ENCODE measurements around the gene KRTAP13-4. TPM values are rescaled to one million over a fixed set of nuclear protein-coding genes. Genes with fewer than 3 reads are reported as not detected.

The KRTAP13-4 gene
- total and polyA plus RNA-seq, 4 donors: not detected

- TF ChIP-seq, protein P1, sequence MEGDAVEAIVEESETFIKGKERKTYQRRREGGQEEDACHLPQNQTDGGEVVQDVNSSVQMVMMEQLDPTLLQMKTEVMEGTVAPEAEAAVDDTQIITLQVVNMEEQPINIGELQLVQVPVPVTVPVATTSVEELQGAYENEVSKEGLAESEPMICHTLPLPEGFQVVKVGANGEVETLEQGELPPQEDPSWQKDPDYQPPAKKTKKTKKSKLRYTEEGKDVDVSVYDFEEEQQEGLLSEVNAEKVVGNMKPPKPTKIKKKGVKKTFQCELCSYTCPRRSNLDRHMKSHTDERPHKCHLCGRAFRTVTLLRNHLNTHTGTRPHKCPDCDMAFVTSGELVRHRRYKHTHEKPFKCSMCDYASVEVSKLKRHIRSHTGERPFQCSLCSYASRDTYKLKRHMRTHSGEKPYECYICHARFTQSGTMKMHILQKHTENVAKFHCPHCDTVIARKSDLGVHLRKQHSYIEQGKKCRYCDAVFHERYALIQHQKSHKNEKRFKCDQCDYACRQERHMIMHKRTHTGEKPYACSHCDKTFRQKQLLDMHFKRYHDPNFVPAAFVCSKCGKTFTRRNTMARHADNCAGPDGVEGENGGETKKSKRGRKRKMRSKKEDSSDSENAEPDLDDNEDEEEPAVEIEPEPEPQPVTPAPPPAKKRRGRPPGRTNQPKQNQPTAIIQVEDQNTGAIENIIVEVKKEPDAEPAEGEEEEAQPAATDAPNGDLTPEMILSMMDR (IDR thresholded peaks at IDR 0.05; ENCODE audit: control extremely low read depth, extremely low read depth): no peak
- H3K27me3 ChIP-seq (ENCODE audit: control insufficient read depth in 3 of 3, insufficient read depth in 3 of 3, low read length in 2 of 3): no peaks in the 10 kb centered on the region
- no peak overlapping the region for H3K4me3 ChIP-seq
- H3K4me1 ChIP-seq (ENCODE audit: control insufficient read depth in 5 of 5, insufficient read depth in 5 of 5, low read length in 5 of 5): no peaks in the 10 kb centered on the region
- no peak for ATAC-seq (ENCODE audit: insufficient read depth, low FRiP score)
- WGBS, 2 donors: 16 to 30% methylated on average over 4 of the region's 4 CpGs
- H3K36me3 ChIP-seq (ENCODE audit: control insufficient read depth in 4 of 4, insufficient read depth in 4 of 4, low read length in 4 of 4): no peaks in the 10 kb centered on the region
- H3K9ac ChIP-seq (ENCODE audit: insufficient read depth in 1 of 2, low read length in 2 of 2): no peak overlapping the region
- DNase-seq: no peak
- H3K9me3 ChIP-seq (ENCODE audit: control insufficient read depth in 4 of 4, insufficient read depth in 3 of 4, low read length in 3 of 4): no peaks in the 10 kb centered on the region
- H3K27ac ChIP-seq (ENCODE audit: low read depth in 1 of 2, low read length in 1 of 2): no peak overlapping the region
Measured at GRCh38 chr21:30447056-30447455, 17.0 kb downstream of the KRTAP13-4 start.

GRCh38 chr21:30448514-30448913, 18.5 kb downstream of the KRTAP13-4 start:
- no peaks in the 10 kb centered on the region for H3K27me3 ChIP-seq (ENCODE audit: control insufficient read depth in 3 of 3, insufficient read depth in 3 of 3, low read length in 2 of 3)
- WGBS, 2 donors: 84 to 86% methylated on average over 3 of the region's 3 CpGs
- no peaks in the 10 kb centered on the region for H3K36me3 ChIP-seq (ENCODE audit: control insufficient read depth in 4 of 4, insufficient read depth in 4 of 4, low read length in 4 of 4)
- H3K4me3 ChIP-seq: no peak overlapping the region
- peak overlapping the region in 1 of 2 donors; percentile 13 for H3K9ac ChIP-seq (ENCODE audit: insufficient read depth in 1 of 2, low read length in 2 of 2)
- TF ChIP-seq, protein P1 (IDR thresholded peaks at IDR 0.05; ENCODE audit: control extremely low read depth, extremely low read depth): no peak
- ATAC-seq (ENCODE audit: insufficient read depth, low FRiP score) (no peak), DNase-seq (no peak)
- H3K9me3 ChIP-seq (ENCODE audit: control insufficient read depth in 4 of 4, insufficient read depth in 3 of 4, low read length in 3 of 4): no peaks in the 10 kb centered on the region
- no peaks in the 10 kb centered on the region for H3K4me1 ChIP-seq (ENCODE audit: control insufficient read depth in 5 of 5, insufficient read depth in 5 of 5, low read length in 5 of 5)
- H3K27ac ChIP-seq (ENCODE audit: low read depth in 1 of 2, low read length in 1 of 2): no peak overlapping the region

DNA sequence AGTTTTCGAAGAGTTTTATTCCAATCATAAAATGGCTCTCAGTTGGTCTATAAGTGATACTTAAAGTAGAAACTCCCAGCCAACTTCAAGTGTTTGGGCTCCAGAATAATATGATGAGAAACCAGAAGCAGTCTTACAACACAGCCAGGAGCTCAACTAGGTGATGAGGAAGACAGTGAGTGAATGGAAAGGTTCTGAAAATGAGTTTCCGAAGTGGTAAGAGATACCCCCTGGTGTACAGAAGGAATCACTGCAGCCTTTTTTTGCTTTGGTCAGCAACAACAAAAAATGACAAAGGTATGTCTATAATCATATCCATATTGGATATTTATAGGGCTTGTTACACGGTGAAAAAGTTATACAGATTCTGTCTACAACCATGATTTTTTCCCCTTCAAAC, 33.7 kb downstream of the KRTAP13-4 start:
- WGBS, 2 donors: 55 to 56% methylated on average over 3 of the region's 3 CpGs
- DNase-seq (no peak), ATAC-seq (ENCODE audit: insufficient read depth, low FRiP score) (no peak)
- Histone ChIP-seq H3K27me3 (ENCODE audit: control insufficient read depth in 3 of 3, insufficient read depth in 3 of 3, low read length in 2 of 3) (no peaks in the 10 kb centered on the region), H3K9me3 (ENCODE audit: control insufficient read depth in 4 of 4, insufficient read depth in 3 of 4, low read length in 3 of 4) (no peaks in the 10 kb centered on the region), H3K4me1 (ENCODE audit: control insufficient read depth in 5 of 5, insufficient read depth in 5 of 5, low read length in 5 of 5) (no peaks in the 10 kb centered on the region), H3K4me3 (no peak overlapping the region), H3K36me3 (ENCODE audit: control insufficient read depth in 4 of 4, insufficient read depth in 4 of 4, low read length in 4 of 4) (no peaks in the 10 kb centered on the region), H3K9ac (ENCODE audit: insufficient read depth in 1 of 2, low read length in 2 of 2) (no peak overlapping the region), H3K27ac (ENCODE audit: low read depth in 1 of 2, low read length in 1 of 2) (no peak overlapping the region)
- TF ChIP-seq, protein P1 (IDR thresholded peaks at IDR 0.05; ENCODE audit: control extremely low read depth, extremely low read depth): no peak
